Metanephros (tissue), 2 donors: ENCODE measurements around the gene SCAF1. TPM values are rescaled to one million over a fixed set of nuclear protein-coding genes. Genes with fewer than 3 reads are reported as not detected.

Experiments
- small RNA-seq: library from RNA; depleted of rRNA; stranded (forward); fragments of <200 nt; gene quantifications from one replicate; pipeline ENCODE3, GENCODE V24; 2014; ENCODE audit warnings: low replicate concordance
- total RNA-seq: library from RNA; depleted of rRNA; stranded (reverse); fragments of >200 nt; gene quantifications from one replicate; pipeline ENCODE4 v1.2.3, GENCODE V29; 2014

The SCAF1 gene, protein sequence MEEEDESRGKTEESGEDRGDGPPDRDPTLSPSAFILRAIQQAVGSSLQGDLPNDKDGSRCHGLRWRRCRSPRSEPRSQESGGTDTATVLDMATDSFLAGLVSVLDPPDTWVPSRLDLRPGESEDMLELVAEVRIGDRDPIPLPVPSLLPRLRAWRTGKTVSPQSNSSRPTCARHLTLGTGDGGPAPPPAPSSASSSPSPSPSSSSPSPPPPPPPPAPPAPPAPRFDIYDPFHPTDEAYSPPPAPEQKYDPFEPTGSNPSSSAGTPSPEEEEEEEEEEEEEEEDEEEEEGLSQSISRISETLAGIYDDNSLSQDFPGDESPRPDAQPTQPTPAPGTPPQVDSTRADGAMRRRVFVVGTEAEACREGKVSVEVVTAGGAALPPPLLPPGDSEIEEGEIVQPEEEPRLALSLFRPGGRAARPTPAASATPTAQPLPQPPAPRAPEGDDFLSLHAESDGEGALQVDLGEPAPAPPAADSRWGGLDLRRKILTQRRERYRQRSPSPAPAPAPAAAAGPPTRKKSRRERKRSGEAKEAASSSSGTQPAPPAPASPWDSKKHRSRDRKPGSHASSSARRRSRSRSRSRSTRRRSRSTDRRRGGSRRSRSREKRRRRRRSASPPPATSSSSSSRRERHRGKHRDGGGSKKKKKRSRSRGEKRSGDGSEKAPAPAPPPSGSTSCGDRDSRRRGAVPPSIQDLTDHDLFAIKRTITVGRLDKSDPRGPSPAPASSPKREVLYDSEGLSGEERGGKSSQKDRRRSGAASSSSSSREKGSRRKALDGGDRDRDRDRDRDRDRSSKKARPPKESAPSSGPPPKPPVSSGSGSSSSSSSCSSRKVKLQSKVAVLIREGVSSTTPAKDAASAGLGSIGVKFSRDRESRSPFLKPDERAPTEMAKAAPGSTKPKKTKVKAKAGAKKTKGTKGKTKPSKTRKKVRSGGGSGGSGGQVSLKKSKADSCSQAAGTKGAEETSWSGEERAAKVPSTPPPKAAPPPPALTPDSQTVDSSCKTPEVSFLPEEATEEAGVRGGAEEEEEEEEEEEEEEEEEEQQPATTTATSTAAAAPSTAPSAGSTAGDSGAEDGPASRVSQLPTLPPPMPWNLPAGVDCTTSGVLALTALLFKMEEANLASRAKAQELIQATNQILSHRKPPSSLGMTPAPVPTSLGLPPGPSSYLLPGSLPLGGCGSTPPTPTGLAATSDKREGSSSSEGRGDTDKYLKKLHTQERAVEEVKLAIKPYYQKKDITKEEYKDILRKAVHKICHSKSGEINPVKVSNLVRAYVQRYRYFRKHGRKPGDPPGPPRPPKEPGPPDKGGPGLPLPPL
- total RNA-seq, result 30.1 TPM

DNA sequence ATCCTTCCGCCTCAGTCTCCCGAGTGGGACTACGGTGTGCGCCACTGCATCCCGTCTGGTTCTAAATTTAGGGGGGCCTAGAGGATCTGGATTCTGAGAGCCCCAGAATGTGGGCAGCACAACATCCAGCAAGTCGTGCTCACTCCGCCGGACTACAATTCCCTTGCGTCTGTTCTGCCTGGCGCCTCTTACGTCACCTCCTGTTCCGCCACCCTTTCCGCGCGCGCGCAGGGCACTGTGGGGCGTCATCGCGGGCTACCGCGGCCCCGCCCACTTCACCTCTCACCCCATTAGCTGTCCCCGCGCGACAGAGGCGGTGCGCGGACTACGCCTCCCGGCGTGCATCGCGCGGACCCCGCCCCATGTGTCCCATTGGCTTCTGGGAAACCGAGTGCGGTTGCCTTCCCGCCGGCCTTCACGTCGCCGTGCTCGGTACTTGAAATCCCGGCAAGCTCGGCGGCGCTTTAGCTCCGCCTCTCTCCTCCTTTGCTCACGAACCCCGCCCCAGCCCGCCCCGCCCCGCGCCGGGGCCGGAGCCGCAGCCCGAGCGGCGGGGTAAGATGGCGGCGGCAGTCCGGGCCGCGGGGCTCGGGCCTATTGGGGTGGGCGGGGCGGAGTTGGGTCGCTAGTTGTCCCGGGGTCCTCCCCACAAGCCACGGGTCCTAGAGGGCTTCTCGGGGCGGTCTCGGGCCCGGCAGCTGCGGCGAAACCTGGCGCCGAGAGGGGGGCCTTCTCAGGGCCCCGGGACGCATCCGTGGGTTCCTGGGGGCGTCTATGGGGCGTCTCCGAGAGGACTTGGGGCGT is at the start of gene SCAF1:
Gene SCAF1, plus strand, starts transcription at position 522 of the 804 bp plus-strand sequence. CDS start 2,818 bp downstream, outside the sequence.

DNA sequence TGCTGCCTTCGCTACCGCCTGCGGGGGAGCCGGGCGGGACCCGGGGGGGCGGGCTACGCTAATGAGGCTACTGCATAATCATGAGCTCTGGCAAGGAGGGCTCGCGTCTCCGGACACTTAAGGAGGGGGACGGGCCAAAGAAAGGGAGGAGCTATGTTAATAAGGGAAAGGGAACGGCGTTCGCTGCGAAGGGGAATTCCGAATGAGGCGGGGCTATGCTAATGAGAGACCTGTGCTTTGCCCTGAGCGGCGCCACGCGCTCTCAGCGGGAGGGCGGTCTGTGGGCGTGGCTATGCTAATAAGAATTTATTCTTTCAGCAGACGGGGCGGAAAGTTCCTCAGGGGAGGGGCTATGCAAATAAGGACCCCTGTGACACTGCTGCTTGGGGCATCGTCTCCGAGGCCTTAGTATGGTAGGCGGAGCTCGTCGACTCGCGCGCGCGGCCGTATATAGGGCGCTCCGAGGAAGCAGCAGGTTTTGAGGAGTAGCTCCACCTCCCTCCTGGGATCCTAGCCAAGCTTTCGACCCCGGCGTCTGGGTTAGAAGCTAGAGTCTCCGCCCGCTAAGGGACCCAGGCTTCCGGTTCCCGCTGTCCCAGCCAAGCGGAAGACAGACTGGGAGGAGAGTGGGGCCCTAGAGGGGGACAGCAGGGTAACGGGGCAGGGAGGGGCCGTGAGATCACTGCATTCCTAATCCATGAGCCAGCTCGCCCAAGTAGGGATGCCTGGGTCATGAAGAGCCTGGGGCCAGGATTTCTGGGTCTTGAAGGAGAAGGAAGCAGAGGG is 1.7 kb upstream of the SCAF1 start, which contains the start of gene RRAS:
Gene RRAS, minus strand, starts transcription at position 31 of the 786 bp plus-strand sequence. CDS start 45 bp downstream, outside the sequence.

DNA sequence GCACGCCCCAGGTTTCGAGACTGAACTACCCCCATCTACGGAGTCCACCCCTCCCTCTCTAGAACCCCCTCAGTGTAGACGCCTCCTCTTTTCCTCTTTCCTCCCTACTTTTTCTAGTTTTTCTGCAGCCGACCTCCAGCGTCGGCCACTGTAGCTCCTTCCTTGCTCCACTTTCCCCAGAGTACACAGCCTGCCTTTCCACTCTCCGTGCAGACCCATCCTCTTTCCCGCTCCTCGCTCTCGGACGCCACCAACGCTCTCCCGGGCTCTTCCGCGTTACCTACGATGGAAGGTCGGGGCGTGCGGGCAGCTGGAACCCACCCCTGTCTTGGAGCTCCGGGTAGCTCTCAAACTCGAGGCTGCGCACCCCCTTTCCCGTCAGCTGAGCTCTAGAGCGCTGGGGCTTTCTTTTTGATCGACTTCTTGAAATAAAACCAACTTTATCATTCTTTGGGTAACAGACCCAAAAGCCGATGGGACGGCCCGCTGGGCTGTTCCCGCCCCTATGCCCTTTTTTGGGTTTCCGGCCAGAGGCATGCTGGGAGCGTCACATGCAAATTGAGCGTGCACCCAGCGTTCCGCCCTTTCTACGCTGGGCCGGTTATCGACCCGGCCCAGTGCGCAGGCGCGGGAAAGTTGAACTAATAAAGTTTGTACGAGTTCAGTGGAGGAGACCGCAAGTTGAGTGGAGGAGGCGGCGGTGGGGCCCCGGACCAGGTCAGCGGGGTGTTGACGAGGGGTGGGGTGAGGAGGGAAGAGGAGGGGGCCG is 23.5 kb downstream of the SCAF1 start, which contains the start of the genes BCL2L12 and IRF3:
Gene BCL2L12, plus strand, starts transcription at position 583 of the 769 bp plus-strand sequence. CDS start 760 bp downstream, outside the sequence.
Gene IRF3, minus strand, starts transcription at position 507 of the 769 bp plus-strand sequence. CDS start 1,019 bp downstream, outside the sequence.

DNA sequence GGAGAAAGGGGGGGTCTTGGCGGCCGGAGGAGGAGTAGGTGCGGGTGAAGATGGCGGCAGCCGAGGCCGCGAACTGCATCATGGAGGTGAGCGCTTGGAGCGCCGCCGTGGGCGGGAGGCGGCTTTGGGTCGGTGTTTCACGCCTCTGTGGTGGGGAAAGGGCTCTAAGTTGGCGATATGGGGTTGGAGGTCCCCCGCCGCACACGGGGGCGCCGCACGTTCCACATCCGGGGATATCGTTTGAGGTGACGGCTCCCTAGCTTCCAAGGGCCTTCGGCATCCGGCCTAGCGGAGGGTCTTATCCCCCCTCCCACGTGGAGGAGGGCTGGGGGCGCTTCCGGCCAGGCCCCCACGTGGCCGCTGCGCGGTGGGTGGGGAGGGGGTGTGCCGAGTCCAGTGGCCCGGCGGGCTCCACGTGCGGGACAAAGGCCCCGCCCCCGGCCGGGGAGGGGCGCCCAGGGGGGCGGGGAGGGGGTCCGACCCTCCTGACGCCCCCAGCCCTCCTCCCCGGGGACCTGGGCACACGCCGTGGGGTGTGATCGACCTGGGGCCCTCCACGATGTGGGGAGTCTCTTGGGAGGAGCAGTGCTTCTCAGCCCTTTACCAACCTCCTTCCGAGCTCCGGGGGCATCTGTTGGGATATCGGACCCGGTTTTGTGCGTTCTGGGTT is 35.4 kb downstream of the SCAF1 start, which contains the start of gene PRMT1:
Gene PRMT1, plus strand, starts transcription at position 41 of the 670 bp plus-strand sequence. Its CDS starts 10 bp downstream, at position 51.

DNA sequence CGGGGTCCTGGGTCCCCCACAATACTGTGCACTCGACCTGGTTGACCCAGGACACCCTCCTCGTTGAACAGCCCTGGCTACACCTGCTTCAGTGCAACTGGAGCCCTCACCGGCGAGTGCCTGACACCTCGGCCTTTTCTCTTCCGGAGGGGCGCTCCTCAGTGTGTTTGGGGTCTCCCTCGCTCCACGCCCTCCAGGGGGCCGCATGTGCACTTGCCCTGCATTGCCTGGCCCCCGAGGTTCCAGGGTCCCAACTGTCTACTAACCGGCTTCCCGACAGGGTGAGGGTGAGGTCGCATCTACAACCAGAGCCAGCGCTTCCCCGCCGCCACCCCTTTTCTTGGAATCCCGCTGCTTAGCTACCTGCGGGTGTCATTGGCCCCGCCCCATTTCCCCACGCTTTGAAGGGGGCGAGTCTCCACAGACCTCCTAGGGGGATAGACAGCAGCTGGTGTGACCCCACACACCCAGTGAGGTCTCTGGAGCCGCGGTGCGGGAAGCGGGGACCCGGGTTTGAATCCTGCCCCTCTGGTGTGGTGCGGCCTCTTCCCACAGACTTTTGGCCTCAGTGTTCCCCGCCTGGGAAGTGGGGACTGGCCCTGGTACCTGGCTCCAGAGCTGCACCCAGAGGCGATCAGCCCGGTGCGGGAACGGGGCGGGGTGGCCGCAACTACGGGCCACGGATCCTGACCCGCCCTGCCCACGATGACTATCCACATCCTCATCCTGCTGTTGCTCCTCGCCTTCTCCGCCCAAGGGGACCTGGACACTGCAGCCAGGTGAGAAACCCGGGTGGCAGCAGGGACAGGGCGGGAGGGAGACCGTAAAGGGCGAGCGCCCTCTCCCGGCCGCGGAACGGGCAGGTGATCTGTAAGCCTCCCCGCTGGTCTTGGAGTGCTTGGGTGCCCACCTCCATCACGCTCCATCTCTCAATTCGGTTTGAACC is 47.4 kb downstream of the SCAF1 start, which contains the start of gene ADM5:
Gene ADM5, plus strand, starts transcription at position 462 of the 946 bp plus-strand sequence. Its CDS starts 244 bp downstream, at position 706.

DNA sequence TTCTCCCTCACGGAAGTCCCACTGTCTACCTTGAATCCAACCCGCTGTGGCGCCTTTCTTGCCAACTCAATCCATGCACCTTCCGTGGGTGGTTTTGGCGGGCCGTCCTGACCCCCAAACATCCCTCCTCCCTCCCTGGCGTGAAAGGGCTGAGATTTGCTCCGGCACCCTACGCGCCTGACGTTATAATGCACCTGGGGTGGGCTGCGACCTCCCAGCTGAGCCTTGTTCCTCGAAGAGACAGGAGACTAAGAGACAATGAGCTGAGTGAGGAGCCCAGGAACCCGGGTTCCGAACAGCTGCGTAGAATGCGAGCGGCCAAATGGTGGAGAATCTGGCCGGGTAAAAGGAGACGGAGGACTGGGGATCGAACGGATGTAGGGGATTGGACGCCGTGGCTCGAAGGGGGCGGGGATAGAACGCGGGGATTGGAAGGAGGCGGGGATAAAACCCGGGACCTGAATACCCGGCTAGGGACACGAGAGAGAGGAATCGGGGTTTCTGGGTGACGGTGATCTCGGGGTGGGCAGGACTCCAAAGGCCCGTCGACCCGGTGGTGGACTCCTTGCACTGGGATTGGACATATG is 48.7 kb downstream of the SCAF1 start, which contains the start of gene CPT1C:
Gene CPT1C, plus strand, starts transcription at position 461 of the 587 bp plus-strand sequence. CDS start 1,137 bp downstream, outside the sequence.

Small RNA genes within 50 kb of the gene (small RNA-seq; reads per million reads assigned to genes)
- gene MIR5088, result not detected

Other genes starting within 250 kb of the SCAF1 start
- not detected for gene PTH2, start 218.8 kb upstream of the SCAF1 start, total RNA-seq
- not detected for gene GFY, start 216.8 kb upstream of the SCAF1 start, total RNA-seq
- gene SLC17A7, start 200.7 kb upstream of the SCAF1 start, total RNA-seq, result 2.8 TPM
- 76.4 TPM for gene PIH1D1, start 190.4 kb upstream of the SCAF1 start, total RNA-seq
- gene ALDH16A1, start 189.0 kb upstream of the SCAF1 start, total RNA-seq, result 43.6 TPM
- 3.1 TPM for gene FLT3LG, start 168.0 kb upstream of the SCAF1 start, total RNA-seq
- 2,667 TPM for gene RPL13A, start 154.6 kb upstream of the SCAF1 start, total RNA-seq
- 2,754 TPM for gene RPS11, start 145.8 kb upstream of the SCAF1 start, total RNA-seq
- gene FCGRT, start 129.5 kb upstream of the SCAF1 start, total RNA-seq, result 205 TPM
- gene RCN3, start 114.2 kb upstream of the SCAF1 start, total RNA-seq, result 33.7 TPM
- 81.5 TPM for gene NOSIP, start 61.7 kb upstream of the SCAF1 start, total RNA-seq
- 5.0 TPM for gene PRRG2, start 60.9 kb upstream of the SCAF1 start, total RNA-seq
- 17.0 TPM for gene PRR12, start 51.0 kb upstream of the SCAF1 start, total RNA-seq
- 14.7 TPM for gene RRAS, start 2.1 kb upstream of the SCAF1 start, total RNA-seq
- gene IRF3, start 23.6 kb downstream of the SCAF1 start, total RNA-seq, result 52.4 TPM
- gene BCL2L12, start 23.7 kb downstream of the SCAF1 start, total RNA-seq, result 13.0 TPM
- gene PRMT1, start 35.1 kb downstream of the SCAF1 start, total RNA-seq, result 246 TPM
- gene ADM5, start 47.4 kb downstream of the SCAF1 start, total RNA-seq, result 0.76 TPM
- 10.9 TPM for gene CPT1C, start 48.9 kb downstream of the SCAF1 start, total RNA-seq
- gene TSKS, start 121.1 kb downstream of the SCAF1 start, total RNA-seq, result 0.18 TPM
- 93.1 TPM for gene AP2A1, start 124.8 kb downstream of the SCAF1 start, total RNA-seq
- gene FUZ, start 171.1 kb downstream of the SCAF1 start, total RNA-seq, result 29.6 TPM
- gene MED25, start 176.1 kb downstream of the SCAF1 start, total RNA-seq, result 47.2 TPM
- 167 TPM for gene PTOV1, start 208.9 kb downstream of the SCAF1 start, total RNA-seq
- 65.4 TPM for gene PNKP, start 225.4 kb downstream of the SCAF1 start, total RNA-seq
- gene AKT1S1, start 235.1 kb downstream of the SCAF1 start, total RNA-seq, result 12.1 TPM
- gene TBC1D17, start 235.5 kb downstream of the SCAF1 start, total RNA-seq, result 26.9 TPM